HG03469 (cell line): ENCODE measurements around the gene HOXB3.

ENCODE experiments used
- ATAC-seq: cut with Tn5 transposase; IDR thresholded peaks from one replicate; pipeline ENCODE4 v1.9.1; 2021; ENCODE audit warnings: mild to moderate bottlenecking, moderate library complexity, moderate number of reproducible peaks; ENCODE audit not compliant: unreplicated experiment

Gene HOXB3

DNA sequence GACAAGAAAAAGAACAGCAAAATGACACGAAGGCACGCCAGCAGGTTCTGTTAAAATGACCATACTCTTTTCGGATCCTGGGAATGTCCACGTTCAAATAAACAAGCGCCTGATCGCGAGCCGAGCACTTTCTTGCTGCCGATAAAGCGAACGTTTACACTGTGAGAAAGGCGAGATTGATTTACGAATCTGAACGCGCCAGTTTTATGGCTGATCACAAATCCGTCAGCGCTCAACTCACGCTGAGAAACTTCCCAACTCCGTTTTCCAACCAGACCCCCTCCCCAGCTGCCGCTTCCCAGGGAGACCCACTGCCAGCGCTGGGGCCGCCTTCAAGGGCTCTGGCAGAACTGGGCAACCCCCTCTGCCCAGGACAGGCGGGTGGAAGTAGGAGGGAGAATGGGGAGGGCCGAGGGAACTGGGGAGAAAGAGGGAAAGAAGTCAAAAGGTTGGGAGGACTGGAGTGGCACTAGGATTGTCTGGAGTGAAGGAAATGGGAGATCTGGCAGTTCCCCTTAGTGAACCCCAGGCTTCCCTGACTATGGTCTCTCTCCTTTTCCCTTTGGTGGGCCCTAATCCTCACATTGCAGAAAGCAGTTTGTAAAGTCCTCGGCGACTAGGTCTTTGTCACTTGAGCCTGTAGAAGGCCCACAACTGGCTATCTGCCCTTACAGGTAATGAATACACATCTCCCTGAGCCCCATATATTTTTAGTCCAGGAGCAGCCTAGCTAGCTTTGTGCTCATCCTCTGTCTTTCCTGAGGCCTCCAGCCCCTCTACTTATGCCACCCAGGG, 18.8 kb downstream of the HOXB3 start:
- no peak for ATAC-seq

DNA sequence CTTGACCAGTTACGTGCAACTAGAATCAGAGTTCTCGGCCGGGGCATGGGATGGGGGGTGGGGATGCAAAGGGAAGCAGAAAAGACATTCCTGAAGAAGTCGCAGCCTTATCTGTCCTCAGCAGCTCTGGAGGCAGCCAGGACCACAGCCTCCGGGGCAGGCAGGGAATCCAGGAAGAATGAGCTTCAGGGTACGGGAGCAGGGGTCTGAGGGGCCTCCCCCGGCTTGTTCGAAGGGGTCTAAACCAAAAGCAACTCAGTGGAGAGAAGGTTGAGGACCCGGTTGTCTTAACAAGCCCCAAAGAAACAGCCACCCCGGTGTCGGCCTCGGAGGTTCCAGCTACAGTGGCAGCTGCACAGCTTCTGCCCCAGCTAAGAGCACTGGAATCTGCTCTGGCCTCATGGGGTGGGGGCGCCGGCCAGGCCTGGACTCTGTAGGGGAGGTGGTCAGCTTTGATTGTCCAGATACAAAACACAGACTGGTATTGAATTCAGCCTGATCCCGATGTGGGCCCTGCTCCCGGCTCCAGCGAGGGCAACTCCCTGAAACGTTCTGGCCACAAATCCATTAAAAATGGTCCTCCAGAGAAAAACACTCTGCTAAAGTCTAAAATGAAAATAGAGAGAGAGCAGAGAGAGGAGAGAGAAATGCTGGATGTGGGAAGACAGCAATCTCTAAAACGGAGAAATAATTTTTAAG, 19.6 kb downstream of the HOXB3 start:
- no peak for ATAC-seq

DNA sequence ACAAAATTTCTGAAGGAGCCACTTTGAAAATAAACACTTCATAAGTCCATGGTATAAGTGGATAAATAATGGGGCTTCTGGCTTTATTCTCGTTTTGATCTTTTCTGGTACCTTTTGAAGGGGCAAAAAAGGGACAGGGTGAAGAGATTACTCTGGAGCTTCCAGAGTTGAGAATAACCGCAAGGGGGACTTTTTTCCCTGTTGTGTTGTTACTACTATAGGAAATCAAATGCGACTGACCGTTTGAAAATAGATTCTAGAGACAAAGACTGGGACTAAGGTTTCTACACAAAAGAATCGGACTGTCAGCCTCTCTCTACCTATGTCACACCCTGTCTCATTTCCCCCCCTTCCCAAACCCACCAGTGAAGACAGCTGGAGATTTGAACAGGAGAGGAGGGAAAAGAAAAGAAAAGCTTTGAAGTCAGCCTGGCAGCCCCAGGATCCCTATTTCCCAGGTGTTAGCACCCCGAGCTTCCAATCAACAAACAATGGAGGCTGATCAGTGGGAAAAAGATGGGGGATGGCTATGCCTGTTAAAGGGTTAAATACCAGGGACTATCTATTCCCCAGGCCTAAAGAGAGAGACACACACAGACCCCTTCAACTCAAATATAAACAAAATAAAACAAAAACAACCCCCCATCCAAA, 20.2 kb downstream of the HOXB3 start:
- no peak for ATAC-seq

DNA sequence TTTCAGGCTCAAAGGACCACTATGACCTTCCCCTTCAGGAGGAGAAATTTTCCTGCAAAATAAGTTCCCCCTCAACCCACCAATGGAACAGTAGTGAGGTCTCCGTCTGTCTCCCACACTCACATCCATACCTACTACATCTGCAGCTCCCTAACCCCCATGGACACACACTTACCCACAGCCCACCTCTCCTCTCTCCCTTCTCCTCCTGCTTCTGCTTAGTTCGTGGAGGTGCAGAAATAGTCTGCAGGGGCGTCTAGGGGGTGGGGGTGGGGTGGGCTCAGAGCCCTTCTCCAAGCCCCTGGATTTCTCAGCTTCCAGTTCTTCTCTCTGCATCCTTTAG, 20.8 kb downstream of the HOXB3 start:
- no peak for ATAC-seq

DNA sequence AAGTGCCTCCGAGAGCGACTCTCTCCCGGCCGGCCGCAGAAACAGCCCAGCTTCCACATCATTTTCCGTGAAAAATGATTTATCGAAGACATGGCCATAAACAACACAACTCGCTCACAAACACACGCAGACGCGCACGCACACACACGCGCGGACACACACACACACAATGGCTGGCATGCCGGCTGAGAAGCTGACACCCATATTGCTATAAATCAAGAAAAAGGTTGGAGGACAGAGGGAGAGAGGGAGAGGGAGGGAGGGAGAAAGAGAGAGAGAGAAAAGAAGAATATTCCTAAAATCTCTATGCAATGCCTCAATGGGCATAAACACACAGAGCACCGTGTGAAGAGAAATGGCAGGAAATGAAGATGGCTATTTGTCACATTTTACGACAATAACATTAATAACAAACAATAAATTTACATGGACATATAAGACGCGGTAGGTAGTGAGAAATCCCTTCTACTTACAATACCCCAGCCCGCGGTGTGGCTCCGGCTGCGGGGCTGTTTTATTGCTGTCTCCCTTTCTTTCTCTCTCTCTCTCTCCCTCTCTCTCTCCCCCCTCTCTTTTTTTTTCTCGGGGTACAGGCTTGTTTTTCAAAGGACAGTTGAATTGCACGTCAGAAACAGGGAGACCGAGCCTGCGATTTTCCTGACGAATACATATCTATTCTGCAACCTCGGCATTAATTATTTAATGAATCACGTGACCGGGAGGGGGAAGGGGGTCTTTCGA, 21.4 kb downstream of the HOXB3 start:
- no peak for ATAC-seq

DNA sequence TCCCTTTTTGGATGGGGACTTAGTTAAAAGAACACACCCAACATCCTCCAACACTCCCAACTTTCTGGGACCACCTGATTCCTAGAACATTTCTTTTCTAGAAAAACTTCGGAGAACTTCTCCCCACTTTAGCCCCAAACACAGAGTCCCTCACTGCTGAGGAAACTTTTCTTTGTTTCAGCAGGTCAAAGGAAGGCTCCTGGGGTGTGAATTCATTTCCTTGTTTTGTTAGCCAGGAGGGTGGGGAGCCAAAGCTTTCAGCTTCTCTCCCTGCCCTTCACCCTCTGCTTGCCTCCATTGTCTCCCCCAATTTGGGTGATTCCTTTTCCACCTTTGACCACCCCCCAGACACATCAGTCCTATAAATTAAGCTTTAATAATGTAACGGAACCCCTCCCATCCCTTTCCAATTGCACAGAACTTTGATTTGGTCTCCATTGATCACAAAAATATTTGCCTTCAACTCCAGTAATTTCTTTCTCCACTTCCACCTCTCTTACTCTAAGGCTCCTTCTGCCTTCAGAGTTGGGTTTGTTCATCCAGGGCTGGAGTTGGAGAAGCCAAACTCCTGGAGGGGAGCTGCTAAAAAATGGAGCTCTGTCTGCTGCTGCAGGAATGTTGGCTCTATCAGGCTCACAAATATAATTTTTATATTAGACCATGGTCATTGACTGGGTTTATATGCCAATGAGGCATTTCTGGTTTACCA, 22.2 kb downstream of the HOXB3 start:
- no peak for ATAC-seq

DNA sequence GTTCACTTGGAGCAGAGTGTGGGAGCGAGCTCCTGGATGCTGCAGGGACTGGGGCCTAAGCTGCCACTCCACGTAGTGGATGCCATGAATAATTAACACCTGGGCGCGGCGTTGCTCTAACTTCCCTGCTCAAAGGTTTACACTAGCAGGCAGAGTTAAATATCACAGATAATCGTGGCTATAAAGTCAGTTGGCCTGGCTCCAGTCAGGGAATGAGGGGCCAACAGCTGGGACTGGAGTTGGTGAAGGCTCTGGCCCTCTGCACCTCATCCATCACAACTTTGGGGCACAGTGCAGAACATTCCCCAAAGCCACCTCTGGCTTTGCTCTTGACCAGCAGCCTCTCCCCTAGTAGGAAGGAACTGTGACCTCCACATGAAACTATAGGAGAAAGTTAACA, 22.8 kb downstream of the HOXB3 start:
- ATAC-seq: no peak

DNA sequence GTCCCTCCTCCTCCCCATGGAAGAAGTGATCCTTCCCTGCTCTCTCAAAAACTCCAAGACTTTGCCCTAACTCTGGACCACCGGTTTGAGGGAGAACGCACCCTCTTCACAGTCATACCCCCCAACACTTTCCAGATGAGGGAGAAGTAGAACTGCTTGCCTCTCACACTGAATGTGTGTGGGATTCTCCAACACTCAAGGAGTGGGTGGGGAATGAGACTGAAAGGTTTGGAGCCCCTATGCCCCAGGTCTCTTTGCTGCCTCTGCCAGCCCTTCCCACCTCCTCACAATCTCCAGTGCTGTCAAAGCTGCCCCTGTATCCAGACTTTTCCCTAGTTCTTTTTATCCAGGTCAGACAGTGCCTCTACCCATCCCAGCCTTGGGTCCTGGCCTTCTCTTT, 23.3 kb downstream of the HOXB3 start:
- no peak for ATAC-seq

DNA sequence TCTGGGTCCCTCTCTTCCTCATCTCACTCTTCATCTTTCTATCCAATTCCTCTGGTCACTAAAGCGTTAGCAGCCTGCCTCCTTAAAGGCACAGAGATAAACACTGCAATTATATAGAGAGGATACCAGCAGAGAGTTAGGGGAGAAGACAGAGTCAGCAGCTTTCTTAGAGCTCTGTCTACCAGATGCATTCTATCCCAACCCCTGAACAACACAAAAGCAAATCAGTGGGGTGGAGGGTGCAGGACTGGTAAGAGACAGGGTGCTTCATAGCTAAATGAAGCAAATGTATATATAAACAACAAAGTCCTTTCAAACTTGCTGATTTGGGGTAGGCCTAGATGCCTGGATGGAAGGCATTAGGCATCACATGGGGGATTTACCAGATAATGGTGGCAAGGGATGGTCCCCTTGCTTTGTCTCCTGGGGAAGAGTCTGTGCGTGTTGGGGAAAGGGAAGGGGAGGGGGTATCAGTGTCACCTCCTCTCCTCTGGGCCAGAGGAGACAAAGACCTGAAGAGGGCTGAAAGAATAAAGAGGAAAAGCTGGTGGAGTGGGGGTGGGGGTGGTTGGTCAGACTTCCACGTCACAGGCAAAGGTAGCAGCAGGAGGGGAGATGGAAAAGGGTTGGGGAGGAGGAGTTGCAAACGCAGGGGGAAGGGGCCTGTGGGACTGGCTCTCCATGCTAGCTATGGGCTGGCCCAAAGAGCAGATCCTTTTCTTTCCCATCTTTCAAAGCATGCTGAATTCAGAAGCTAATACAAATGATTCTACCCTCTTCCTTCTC, 23.9 kb downstream of the HOXB3 start:
- ATAC-seq: no peak

DNA sequence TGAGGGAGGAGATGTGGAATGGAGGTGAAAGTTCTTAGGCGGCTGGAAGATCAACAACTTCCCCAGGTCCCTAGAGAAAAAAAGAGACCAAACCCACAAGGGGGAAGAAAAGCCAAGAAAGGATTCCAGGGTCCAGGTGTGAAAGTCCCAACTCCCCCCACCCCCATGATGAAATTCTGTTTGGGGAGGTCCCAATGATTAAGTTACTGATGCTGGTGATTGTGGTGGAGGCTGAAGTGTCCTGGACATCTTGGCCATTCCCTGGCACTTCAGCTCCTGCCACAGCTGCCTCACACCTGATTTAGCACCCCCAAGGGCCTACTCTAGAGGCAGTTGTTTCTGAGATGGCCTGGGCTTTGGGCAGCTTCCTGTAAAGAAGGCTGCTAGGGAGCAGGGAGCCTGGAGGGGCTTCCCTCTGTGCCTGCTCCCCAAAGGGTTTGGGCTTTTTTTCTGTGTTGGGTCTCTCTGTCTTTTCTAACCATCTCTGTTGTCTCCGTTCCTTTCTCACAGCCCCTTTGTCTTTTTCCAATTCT, 25.0 kb downstream of the HOXB3 start:
- ATAC-seq: no peak

DNA sequence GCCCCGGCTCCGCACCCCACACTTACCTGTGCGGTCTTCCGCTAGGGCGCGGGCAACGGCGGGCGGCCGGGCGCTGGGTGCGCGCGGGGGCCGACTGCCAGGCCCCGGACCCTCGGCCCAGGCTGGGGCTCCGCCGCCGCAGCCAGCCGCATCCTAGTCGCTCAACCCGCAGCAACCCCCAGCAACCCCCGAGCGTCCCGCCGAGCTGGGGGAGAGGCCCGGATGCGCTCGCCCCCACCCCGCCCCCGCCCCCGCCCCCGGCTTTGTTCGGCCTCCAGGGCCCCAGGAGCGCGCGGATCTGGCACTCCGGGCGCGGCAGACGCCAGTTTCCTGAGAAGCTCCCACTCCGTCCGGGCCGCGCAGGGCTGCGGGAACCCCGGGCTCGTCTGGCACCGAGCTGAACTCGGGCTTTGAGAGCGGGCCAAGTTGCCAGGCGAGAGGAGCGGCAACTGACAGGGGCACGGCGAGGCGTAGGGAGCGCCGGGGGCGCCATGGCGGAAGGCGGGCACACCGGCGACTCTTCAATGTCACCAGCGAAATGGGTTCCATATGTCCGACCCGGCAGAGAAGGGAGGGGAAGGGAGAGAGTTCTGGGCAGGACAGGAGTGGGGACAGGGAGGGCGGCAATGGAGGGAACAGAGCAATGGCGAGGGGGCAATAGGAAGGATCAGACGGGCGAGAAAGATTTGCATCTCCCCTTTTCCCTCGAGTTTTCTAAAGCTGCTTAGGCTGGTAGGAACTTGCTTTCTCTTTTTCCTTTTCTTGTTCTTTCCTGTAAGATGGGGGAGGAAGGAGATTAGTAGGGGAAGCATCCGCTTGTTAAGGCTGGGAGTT, 25.6 kb downstream of the HOXB3 start:
- no peak for ATAC-seq

DNA sequence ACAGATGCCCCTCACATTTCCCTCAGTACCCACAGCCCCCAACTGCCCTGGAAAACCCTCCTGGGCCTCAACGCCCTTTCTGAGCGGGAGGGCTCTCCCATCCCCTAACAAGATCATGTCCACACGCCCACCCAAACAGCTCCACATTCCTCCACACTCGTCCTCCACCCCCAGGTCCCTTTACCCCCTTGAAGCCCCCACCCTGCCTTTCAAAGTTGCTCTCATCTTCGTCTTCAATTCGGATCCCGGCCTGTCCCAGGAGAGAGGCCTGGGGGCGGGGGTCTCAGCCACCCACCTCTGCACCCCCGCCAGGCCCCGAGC, 26.2 kb downstream of the HOXB3 start:
- ATAC-seq: no peak

DNA sequence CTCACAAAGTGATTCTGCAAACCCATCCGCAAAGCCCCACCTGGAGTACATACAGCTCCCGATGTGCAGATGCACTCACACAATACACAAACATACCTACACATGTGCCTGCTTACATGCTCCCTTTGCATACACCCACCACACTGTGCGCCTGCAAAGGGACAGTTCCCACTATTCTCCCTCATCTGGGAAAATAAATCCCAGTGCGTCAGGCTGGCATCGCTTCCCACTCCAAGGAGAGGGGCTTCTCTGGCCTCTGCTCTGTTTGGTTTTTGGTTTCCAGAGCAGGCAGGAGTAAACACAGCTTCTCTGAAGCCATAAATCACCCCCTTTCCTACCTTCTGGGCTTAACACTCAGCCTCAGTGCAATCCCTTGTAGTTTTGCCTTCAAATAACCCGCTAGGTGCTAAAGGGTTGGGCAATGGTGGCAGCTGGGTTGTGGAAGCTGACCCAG, 26.6 kb downstream of the HOXB3 start:
- no peak for ATAC-seq

DNA sequence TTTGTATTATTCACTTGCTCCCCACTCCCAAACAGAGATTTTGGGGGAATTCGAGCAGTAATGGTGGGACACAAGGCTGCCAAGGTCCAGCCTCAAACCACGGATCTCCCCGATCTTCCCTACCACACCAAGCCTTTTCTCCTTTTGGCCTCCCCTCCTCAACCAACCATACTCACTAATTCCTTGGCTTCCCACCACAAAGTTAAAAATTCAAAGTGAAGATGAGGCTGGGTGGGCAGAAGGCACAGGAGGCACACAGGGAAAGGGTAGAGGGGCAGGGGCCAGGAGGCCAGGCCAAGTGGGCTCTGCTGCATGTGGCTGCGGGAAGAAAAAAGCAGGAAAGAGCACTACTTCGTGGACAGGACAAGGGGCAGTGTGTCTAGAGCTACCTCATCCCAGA, 27.1 kb downstream of the HOXB3 start:
- ATAC-seq: no peak

DNA sequence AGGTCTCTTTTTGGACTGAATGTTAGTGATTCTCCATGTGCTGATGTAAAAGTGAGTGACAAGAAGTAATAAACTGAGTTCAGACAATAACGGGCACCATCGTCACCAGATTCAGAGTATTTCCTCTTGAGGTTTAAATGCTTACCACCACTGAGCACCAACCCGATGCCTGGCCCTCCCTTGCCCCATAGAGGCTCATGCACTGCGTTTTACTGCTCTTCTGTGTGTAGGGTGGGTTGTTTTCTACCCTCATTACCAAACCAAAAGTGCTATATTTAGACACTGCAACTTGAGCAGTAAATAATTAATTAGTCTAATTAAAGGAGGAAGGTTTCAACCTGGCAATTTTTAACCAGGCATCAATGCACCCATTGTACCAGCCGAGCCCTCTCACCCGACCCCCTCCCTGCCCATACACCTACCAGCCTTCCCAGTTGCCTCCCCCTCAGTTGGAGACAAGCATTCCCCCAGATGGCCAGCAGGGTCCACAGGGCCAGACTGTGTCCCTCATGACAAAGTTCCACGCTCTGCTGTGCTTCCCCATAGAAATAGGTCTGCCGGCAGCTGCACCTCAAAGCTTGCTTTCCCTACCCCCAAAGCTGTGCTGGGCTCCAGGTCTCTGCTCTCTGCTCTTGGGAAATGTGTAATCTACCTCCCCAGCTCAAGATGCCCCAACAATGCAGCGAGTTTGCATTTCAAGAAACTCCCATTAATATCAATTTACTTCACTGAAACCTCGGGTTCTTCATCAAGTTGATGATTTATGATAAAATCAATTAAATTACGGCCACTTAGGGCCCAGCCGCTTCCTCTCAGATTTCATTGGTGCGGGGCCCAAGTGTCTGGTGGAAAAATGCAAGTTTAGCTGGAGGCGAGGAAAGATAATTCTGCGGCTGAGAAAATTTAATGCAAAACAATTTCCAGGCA, 27.9 kb downstream of the HOXB3 start:
- no peak for ATAC-seq

DNA sequence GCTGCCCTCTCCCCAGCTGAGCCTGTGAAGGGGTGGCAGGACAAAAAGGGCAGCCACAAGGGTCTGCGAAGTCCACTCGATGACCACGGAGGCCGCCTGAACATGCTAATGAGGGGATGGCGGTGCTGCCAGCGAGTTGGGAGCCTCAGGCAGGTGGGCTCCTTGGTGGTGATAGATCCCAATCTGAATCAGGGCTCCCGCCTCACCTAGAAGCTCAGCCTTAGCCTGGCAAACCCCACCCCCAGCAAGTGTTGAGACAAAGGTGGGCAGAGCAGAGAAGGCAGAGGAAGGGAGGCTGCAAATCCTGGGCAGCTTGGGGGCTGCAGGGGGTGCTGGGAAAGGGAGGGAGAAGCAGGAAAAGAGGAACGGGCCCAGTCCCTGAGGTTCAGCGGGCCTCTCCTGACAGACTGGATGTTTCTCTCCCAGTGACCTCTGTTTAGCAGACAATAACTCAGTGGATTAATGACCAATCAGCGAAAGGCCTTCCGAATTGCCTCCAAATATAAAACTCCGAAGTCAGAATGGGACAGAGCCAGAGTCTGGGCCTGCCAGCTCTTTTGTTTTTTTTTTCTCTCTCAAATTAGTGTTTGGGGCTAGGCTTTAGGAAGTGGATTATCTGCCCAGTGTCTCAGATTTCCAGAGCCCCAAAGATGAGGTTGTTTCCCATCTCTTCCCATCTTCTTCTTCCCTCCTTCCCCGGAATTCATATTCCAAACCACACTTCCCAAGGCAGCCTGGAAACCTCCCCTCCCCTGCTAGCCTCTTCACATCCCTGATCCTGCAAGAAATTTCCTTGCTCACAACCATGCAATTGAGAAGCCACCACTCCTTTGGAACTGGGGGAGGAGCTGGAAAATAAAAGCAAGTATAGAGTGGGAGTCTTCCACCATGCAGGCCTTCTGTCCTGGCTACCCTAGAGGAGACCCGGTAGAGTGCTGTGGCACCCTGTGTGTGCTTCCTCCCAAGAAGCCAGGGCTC, 29.9 kb downstream of the HOXB3 start:
- no peak for ATAC-seq
